ENCODE data around the gene CRIP3.
"Not testable (repeated sequence)": the region's sequence is repeated elsewhere in the genome, so short reads cannot be mapped to it uniquely, and the experiment has no call there.

CRIP3 gene, protein sequence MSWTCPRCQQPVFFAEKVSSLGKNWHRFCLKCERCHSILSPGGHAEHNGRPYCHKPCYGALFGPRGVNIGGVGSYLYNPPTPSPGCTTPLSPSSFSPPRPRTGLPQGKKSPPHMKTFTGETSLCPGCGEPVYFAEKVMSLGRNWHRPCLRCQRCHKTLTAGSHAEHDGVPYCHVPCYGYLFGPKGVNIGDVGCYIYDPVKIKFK

DNA sequence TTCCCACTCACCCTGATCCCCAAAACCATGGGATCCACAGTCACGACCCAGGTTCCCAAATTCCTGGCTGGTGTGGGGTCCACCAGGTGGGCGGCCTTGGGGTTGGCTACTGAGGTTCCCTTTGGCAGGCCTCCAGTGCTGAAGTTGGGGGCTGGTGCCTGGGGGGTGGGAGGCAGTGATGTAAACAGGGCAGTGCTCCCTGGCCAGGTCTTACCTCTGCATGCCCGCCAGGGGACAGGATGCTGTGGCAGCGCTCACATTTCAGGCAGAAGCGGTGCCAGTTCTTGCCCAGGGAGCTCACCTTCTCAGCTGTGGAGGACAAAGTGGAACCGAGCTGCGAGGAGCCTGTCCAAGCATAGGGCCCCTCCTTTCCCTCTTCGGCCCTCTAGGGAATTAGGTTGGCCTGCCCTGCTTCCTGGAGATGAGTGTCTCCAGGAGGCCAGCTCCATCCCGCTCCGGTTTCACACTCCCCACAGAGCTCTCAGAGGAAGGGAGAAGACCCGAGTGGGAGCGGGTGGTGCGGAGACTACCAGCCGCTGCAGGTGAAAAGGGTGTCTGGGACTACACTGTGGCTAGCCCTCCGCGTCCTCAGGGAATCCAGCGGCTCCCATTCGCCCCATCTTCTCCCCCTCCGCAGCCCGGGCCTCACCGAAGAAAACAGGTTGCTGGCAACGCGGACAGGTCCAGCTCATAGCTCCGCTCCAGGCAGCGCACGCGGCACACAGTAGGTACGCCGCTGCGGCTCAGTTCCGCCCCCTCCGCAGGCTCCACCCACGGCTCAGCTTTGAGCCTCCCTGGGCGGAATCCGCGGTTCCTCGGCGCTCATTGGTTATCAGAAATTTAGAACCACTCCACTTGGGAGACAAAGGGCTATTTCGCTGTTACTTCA is at the start of gene CRIP3:
Gene CRIP3, minus strand, starts transcription at position 726 of the 889 bp plus-strand sequence. Its CDS starts 34 bp downstream, at position 692.
- no peak for DNase-seq

GRCh38 chr6:43355862-43356590 is 47.4 kb upstream of the CRIP3 start:
- DNase-seq, result no peak

- not testable (repeated sequence) for DNase-seq
These were observed 43.3 kb upstream of the CRIP3 start for GRCh38 chr6:43351951-43352350.

DNA sequence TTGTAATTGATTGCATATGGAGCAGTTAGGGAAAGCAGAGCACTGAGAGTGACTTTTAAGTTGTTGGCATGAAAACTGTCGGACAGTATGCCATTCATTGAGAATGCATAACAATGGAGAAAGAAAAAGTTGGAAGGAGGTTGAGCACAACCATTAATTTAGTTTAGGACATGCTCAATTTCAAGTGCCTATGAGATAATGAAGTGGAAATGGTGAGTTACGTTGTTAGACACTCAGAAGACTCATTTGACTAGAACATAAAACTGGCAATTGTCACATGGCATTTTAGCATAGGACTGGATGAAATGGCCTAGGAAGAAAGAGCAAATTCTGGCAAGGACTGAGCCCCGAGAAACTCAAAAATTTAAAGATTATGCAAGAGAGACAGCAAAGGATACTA is 38.8 kb upstream of the CRIP3 start:
- no peak for DNase-seq

DNA sequence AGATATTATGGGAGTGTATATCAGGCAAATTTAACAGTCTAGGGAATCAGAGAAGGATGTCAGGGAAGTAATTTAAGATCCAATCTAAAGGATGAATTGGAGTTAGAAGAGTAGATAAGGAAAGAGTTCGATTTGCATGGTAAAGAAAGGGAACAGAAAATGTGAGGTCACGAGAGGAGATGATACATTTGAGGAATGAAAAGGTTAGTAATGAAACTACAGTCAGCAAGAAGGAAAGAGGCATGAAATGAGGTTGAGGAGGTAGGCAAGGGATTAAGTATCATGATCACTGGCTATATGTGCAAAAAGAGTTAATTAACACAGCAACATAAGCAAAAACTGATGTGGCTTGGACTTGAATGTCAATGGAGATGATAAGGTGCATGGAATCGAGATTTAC is 38.4 kb upstream of the CRIP3 start:
- no peak for DNase-seq

GRCh38 chr6:43346243-43346642 is 37.6 kb upstream of the CRIP3 start:
- DNase-seq, result not testable (repeated sequence)

DNA sequence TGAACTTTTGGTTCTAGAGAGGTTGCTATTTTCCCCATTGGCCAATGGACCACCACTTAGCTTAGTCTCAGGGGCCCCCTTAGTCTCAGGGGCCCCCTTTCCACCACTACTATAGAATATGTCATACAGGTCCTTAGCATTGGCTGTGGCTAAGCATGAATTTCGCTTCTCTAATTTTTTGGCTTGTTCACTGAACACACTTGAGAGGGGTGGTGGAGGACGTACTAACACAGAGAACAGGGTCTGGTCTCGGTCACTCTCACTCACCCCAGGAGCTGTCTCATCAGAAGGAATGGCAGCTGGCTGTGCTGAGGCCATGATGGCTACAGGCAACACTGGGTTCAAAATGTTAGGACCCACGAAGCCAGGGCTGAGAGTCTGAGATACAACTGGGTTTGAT is 30.5 kb upstream of the CRIP3 start:
- DNase-seq, result no peak

DNA sequence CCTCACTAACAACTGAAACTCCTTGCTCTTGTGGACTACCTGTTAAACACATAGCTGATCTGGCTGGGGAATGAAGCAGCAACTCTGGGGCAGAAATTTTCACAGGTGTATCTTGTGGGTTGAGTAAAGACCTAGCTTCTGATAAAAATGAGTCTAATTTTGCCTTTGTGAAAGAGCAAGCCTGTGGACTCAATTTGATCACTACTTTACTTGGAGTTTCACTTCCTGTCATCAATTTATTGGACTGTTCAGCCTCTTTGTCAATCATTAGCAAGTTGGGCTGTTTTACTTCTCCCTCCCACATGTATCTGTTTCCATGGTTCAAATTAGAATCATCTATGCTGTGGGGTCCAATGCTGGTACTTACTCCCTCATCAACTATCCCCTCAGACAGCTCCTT is 29.6 kb upstream of the CRIP3 start:
- DNase-seq, result no peak

DNA sequence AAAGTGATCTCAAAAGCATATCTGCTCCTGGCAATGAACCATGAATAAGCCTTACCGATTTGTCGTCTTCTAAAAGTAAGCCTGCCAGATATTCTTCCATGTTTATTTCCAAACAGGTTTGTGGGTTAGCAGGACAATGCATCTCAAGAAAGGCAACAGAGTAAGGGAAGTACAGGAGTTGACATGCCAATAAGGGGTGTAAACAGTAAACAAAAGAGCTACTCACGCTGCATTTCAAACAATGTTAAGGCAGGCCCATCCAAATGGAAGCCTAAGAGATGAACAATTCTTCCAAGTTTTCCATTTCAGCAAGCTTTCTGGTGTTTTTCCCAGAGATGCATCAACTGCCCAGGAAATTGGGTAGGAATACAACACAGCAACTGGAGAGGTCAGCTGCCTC is 27.8 kb upstream of the CRIP3 start:
- DNase-seq, result no peak

DNA sequence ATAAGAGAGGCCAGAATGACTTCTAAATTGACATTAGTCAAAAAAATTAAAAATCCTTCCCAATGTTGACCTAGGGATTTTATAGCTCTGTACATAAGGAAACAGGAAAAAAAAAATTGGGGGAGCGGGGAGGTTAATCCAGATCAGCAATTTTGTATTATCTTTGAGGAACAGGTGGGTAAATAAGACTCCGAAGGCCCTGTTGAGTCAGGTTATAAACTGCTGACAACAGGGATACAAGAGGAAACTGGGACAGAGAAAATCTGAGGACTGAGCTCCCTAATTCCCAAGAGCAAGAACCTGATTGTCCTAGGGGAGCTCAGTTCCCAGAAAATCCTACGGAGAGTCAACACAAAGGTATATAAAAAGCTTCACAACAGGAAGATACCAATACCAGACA is 26.8 kb upstream of the CRIP3 start:
- no peak for DNase-seq

GRCh38 chr6:43334466-43335095 is 26.0 kb upstream of the CRIP3 start:
- DNase-seq, result no peak

- no peak for DNase-seq
These were observed 23.3 kb upstream of the CRIP3 start for GRCh38 chr6:43331891-43332290.

DNA sequence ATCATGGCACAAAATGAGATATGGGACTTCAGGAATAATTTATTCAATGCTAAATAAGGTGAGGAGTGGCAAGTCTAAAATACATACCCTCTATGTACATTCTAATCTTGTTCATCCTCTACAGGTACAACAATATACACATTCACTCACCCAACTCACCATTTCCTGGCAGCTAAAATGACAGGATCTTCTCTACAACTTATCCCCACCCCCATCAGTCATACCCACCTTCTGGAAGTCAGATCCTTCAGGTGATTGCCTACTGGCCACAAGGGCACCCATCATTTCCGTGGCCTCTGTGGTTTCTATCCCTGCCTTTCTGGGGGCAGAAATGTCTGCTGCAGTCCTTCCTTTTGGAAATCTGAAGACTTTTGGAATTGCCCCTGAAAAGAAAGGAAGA is 22.8 kb upstream of the CRIP3 start:
- no peak for DNase-seq

DNA sequence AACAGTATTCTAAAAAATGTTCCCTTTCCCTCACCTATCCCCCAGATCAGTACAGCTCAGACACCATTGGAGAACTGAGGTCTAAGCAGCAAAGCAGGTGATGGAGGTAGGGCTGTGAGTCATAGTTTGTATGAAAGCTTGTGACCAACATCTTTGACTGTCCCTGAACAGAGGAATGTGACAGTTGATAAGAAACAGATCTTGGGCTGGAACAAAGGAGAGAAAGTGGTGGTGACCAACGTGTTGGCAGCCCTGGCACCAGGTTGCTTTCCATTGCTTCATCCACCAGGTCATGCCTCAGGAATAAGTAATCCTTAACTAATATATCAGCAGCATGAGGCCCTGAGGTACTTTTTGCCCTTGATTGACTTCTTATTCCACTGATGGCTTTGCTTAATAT is 19.9 kb upstream of the CRIP3 start:
- no peak for DNase-seq

DNA sequence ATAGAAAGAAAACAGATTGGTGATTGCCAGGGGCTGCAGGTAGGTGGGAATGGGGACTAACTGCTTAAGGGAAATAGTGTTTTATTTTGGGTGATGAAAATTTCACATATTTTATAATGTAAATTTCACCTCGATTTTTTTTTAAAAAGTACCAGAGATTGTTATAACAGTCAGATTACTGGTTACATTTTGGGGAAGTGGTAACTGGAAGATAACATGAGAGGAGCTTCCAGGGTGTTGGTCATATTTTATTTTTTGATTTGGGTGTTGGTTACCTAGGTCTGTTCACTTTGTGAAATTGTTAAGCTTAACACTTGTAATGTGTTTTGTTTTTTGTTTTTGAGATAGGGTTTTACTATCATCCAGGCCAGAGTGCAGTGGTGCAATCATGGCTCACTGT is 17.2 kb upstream of the CRIP3 start:
- DNase-seq, result no peak

GRCh38 chr6:43318011-43318410 is 9.4 kb upstream of the CRIP3 start:
- no peak for DNase-seq

GRCh38 chr6:43313813-43314212 is 5.2 kb upstream of the CRIP3 start:
- DNase-seq, result no peak

- no peak for DNase-seq
These were observed 3.0 kb upstream of the CRIP3 start for GRCh38 chr6:43311666-43312065.

GRCh38 chr6:43310624-43311023 is 2.0 kb upstream of the CRIP3 start:
- DNase-seq, result no peak

- DNase-seq, result no peak
These were observed 1.5 kb upstream of the CRIP3 start for GRCh38 chr6:43310134-43310533.

DNA sequence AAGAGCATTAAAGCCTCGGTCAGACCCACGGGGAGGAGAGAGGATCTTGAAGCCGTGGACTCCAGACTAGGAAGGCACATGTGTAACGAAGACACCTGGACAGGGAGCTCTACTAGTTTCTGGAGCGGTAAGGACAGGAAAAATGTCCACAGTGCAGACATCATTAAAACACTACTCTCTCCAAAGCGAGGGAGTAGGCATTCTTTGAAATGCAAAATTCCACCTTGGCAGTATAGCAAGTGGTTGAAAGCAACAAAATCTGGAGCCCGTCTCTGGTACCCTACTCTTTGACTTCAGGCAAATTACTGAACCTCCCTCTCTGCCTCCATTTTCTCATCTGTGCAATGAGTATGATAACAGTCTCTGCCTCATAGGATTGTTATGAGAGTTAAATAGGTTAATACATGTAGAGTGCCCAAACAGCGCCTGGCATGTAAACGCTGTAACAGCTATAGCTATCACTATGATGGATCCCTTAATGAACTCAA is 408 bp upstream of the CRIP3 start:
- DNase-seq, result no peak

GRCh38 chr6:43307451-43308100 is 1.1 kb downstream of the CRIP3 start:
- DNase-seq, result no peak

DNA sequence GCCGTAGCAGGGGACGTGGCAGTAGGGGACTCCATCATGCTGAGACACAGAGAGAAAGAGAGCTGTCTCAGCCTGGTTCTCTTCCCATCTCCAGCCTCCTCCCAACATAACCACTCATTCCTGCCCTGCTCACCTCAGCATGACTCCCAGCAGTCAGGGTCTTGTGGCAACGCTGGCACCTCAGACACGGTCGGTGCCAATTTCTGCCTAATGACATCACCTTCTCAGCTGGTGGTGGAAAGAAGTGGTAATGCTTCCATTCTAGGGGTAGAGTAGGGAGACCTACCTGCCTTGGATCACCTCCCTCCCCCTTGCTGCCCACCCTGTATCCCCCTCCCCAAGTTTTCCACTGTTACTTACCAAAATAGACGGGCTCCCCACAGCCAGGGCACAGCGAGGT is 2.5 kb downstream of the CRIP3 start:
- no peak for DNase-seq
